Adrenal gland (tissue), 5 donors: ENCODE results near the gene ATP6AP1.

Experiments
- POLR2A ChIP-seq, 2 donors: fragments of 450-650 bp; IDR thresholded peaks; one replicate each; pipeline ENCODE4 v1.6.1; 2017; ENCODE audit warnings: antibody characterized with exemption in 2 of 2, mild to moderate bottlenecking in 2 of 2, moderate library complexity in 1 of 2
- TF ChIP-seq, protein P1 (sequence below), 6 experiments: fragments of 450-650 bp in 4 of 6; fragments of 200-600 bp in 2 of 6; sonication (generic) in 1 of 6; IDR thresholded peaks; 1 replicate in 5 of 6; 2 replicates in 1 of 6; pipeline versions ENCODE4 v1.5.1 to v1.8.0; 2016 to 2021; ENCODE audit warnings: antibody characterized with exemption in 6 of 6, mild to moderate bottlenecking in 2 of 6, moderate library complexity in 1 of 6
- donor health status: DM: no; HTN: no; CAD: no.

DNA sequence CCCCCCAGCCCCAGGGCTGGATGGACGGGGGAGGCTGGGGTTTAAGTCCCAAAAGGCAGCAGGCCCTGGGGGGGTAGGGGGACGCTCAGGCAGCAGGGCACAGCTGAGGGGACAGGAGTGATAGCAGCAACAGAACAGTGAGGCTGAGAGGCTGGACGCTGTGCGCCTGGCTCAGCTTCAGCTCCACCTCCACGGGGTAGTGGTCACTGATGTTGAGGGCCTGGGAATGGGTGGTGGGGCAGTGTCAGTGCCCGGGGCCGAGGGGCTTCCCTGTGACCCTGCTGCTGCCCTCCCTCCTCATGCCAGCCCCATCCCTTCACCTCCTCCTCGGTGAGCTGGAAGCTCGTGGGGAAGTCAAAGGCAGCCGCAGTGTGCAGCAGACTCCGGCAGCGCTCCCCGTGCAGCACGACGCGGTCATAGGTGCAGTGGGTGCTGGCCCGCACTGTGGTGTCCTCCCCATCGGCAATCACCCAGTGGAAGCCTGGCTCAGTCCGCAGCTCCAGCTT lies 25.8 kb upstream of the ATP6AP1 start:
- TF ChIP-seq, protein P1, sequence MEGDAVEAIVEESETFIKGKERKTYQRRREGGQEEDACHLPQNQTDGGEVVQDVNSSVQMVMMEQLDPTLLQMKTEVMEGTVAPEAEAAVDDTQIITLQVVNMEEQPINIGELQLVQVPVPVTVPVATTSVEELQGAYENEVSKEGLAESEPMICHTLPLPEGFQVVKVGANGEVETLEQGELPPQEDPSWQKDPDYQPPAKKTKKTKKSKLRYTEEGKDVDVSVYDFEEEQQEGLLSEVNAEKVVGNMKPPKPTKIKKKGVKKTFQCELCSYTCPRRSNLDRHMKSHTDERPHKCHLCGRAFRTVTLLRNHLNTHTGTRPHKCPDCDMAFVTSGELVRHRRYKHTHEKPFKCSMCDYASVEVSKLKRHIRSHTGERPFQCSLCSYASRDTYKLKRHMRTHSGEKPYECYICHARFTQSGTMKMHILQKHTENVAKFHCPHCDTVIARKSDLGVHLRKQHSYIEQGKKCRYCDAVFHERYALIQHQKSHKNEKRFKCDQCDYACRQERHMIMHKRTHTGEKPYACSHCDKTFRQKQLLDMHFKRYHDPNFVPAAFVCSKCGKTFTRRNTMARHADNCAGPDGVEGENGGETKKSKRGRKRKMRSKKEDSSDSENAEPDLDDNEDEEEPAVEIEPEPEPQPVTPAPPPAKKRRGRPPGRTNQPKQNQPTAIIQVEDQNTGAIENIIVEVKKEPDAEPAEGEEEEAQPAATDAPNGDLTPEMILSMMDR (IDR thresholded peaks at IDR 0.05) = no peak
- TF ChIP-seq POLR2A (IDR thresholded peaks at IDR 0.05) = no peak
